ENCODE results near the gene DUSP8.
"Not testable (repeated sequence)": the region's sequence is repeated elsewhere in the genome, so short reads cannot be mapped to it uniquely, and the experiment has no call there.

- TF ChIP-seq ZNF26 (tag by site-specific recombination; IDR thresholded peaks at IDR 0.05); ZNF2 (tag by site-specific recombination; IDR thresholded peaks at IDR 0.05); CTCF (tag by site-specific recombination; IDR thresholded peaks at IDR 0.05); HOXC10 (CRISPR knock-in tag; IDR thresholded peaks at IDR 0.05); ZNF10 (tag by site-specific recombination; IDR thresholded peaks at IDR 0.05): not testable (repeated sequence)
These were observed 26.3 kb upstream of the DUSP8 start for GRCh38 chr11:1598406-1598805.
